ENCODE results near the gene TMEM138. TPM values are rescaled to one million over a fixed set of nuclear protein-coding genes. Genes with fewer than 3 reads are reported as not detected.
A peak's percentile ranks its signal among the peaks of the same experiment; 100 is the strongest.

Gene TMEM138
- total RNA-seq, 1 donor from 2014 or later = 30.7 TPM

DNA sequence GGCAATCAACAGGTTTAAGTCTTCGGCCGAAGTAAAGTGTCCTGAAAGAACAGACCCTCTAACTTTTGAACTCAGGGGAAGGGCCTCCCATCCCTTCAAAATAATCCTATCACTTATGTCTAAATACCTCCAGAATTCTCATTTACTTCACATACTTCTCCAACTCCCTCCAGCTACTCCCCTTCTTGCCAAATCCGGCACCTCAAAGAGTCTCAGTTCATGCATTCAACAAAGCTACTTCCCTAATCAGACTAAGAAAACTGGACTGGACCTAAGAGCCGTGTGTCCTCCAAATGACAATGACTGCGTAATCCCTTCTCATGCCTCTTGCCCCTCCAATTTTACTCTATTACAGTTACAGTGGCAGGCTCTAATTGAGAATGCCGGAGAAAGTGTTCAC lies 30.5 kb upstream of the TMEM138 start:
- H3F3A ChIP-seq (ENCODE audit: low read depth) = peaks cover 25% of the 10 kb centered on the region
- no peak for DNase-seq (ENCODE audit: low spot score)
- no peak overlapping the region for H3K27ac ChIP-seq
- H3K27ac Mint-ChIP-seq = peak overlapping the region; percentile 96
- H3K79me2 ChIP-seq (ENCODE audit: low read depth) = peaks cover 73% of the 10 kb centered on the region
- H3K4me1 ChIP-seq = peaks cover 11% of the 10 kb centered on the region
- peak overlapping the region; percentile 97 for H3K4me3 Mint-ChIP-seq
- H3K9me3 Mint-ChIP-seq = no peaks in the 10 kb centered on the region
- peak overlapping the region; percentile 93 for H3K4me3 ChIP-seq
- peaks cover 35% of the 10 kb centered on the region for H3K4me1 Mint-ChIP-seq
- H3K9ac ChIP-seq = peak overlapping the region; percentile 98
- H3K36me3 ChIP-seq = no peaks in the 10 kb centered on the region
- peaks cover 47% of the 10 kb centered on the region for H4K20me1 ChIP-seq (ENCODE audit: low read depth)
- peaks cover 16% of the 10 kb centered on the region for H3K36me3 Mint-ChIP-seq
- H3K27me3 Mint-ChIP-seq (ENCODE audit: insufficient read depth, low read depth) = peaks cover 4% of the 10 kb centered on the region
- H3K9me3 ChIP-seq (ENCODE audit: low read depth) = no peaks in the 10 kb centered on the region
- peak overlapping the region; percentile 98 for H3K4me2 ChIP-seq
- TF ChIP-seq, protein P1, sequence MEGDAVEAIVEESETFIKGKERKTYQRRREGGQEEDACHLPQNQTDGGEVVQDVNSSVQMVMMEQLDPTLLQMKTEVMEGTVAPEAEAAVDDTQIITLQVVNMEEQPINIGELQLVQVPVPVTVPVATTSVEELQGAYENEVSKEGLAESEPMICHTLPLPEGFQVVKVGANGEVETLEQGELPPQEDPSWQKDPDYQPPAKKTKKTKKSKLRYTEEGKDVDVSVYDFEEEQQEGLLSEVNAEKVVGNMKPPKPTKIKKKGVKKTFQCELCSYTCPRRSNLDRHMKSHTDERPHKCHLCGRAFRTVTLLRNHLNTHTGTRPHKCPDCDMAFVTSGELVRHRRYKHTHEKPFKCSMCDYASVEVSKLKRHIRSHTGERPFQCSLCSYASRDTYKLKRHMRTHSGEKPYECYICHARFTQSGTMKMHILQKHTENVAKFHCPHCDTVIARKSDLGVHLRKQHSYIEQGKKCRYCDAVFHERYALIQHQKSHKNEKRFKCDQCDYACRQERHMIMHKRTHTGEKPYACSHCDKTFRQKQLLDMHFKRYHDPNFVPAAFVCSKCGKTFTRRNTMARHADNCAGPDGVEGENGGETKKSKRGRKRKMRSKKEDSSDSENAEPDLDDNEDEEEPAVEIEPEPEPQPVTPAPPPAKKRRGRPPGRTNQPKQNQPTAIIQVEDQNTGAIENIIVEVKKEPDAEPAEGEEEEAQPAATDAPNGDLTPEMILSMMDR (IDR thresholded peaks at IDR 0.05) = no peak
- TF ChIP-seq EZH2 (IDR thresholded peaks at IDR 0.05) = no peak
- no peak for TF ChIP-seq EZH2phosphoT487 (IDR thresholded peaks at IDR 0.05)
- no peak overlapping the region for H2AFZ ChIP-seq (replicated peaks)
- H3K27me3 ChIP-seq = no peaks in the 10 kb centered on the region

DNA sequence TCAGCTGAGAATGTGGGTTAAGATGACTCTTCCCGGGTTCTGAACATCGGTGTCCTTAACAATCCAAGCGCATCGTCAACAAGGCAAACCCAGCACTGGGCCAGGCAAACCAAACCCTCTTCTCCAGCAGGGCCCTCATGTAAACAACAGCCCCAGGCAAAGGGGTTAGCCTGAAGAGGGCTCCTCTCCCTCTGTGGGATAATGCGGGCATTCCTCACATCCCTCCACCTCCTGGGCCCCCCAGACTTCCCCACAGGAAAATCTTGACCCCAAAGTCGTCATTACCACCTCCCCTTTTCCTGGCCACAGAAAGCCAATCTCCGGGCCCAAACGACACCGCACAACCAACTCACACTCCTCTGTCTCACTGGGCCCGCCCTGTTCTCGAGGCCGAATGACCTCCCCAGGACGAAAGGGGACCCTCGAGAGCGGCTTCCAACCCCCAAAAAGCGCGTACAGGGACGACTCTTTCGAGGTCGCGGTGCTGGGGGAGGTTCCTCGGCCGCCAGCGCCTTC lies 29.8 kb upstream of the TMEM138 start:
- peak overlapping the region; percentile 96 for H3K27ac Mint-ChIP-seq
- peak; percentile 47 for DNase-seq (ENCODE audit: low spot score)
- H3K27me3 Mint-ChIP-seq (ENCODE audit: insufficient read depth, low read depth) = peaks cover 4% of the 10 kb centered on the region
- H4K20me1 ChIP-seq (ENCODE audit: low read depth) = peaks cover 40% of the 10 kb centered on the region
- H3K4me1 ChIP-seq = peaks cover 11% of the 10 kb centered on the region
- peaks cover 66% of the 10 kb centered on the region for H3K79me2 ChIP-seq (ENCODE audit: low read depth)
- H3K9me3 Mint-ChIP-seq = no peaks in the 10 kb centered on the region
- H3K9me3 ChIP-seq (ENCODE audit: low read depth) = no peaks in the 10 kb centered on the region
- peak overlapping the region; percentile 97 for H3K4me3 Mint-ChIP-seq
- H3K4me1 Mint-ChIP-seq = peaks cover 39% of the 10 kb centered on the region
- peak overlapping the region; percentile 76 for H3K27ac ChIP-seq
- peak overlapping the region; percentile 90 for H2AFZ ChIP-seq (replicated peaks)
- H3K9ac ChIP-seq = peak overlapping the region; percentile 98
- no peaks in the 10 kb centered on the region for H3K36me3 ChIP-seq
- peak overlapping the region; percentile 98 for H3K4me2 ChIP-seq
- peaks cover 16% of the 10 kb centered on the region for H3K36me3 Mint-ChIP-seq
- peaks cover 25% of the 10 kb centered on the region for H3F3A ChIP-seq (ENCODE audit: low read depth)
- peak overlapping the region; percentile 93 for H3K4me3 ChIP-seq
- no peak for TF ChIP-seq EZH2phosphoT487 (IDR thresholded peaks at IDR 0.05)
- TF ChIP-seq EZH2 (IDR thresholded peaks at IDR 0.05) = no peak
- TF ChIP-seq, protein P1 (IDR thresholded peaks at IDR 0.05) = no peak
- H3K27me3 ChIP-seq = no peaks in the 10 kb centered on the region

DNA sequence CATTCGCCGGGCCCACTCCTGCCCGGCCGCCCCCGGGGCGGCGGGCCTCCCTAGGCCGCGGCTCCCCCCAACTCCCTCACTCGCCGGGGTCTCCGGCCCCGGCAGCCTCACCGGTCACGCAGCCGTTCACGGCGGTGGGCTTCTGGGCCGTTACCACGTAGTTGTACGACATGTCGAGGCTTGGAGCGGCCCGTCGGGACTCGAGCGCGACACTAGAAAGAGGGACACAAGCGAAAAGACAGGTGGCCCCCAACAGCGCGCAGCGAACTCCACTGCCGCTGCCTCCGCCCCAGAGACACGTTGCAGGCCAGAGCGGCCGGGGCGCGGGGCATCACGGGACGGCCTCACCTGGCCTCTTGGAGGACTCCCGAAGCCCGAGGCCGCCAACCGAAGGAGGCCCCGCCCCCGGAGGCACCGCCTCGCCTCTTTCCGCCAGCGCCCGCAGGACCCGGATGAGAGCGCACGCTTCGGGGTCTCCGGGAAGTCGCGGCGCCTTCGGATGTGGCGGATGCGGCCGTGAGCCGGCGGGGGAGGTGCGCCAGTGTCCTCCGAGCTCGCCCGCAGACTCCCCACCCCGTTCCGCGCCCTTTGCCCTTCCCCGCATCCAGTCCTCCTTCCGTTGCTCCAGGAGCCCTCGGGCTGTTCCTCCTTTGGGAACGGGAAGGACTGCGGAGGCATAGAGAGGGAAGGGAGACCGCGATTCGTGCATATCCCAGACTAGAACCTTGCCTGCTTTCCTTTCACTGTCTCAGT lies 29.2 kb upstream of the TMEM138 start, which contains the start of the genes DDB1 and TKFC:
Gene DDB1 (minus strand): TSS at position 309 of the 753 bp plus-strand sequence. CDS start 137 bp downstream, at position 172.
Gene TKFC (plus strand): TSS at position 432 of the 753 bp plus-strand sequence. CDS start 1,501 bp downstream, outside the sequence.
- DNase-seq (ENCODE audit: low spot score) = peak; percentile 98
- no peaks in the 10 kb centered on the region for H3K9me3 ChIP-seq (ENCODE audit: low read depth)
- peaks cover 60% of the 10 kb centered on the region for H3K79me2 ChIP-seq (ENCODE audit: low read depth)
- H3K4me3 Mint-ChIP-seq = peak within 1 kb of the TSS; percentile 97
- H3F3A ChIP-seq (ENCODE audit: low read depth) = peaks cover 25% of the 10 kb centered on the region
- TF ChIP-seq EZH2phosphoT487 (IDR thresholded peaks at IDR 0.05) = no peak
- TF ChIP-seq, protein P1 (IDR thresholded peaks at IDR 0.05) = no peak
- peak; percentile 47 for TF ChIP-seq EZH2 (IDR thresholded peaks at IDR 0.05)
- H3K9me3 Mint-ChIP-seq = no peaks in the 10 kb centered on the region
- H3K4me2 ChIP-seq = peak within 1 kb of the TSS; percentile 98
- peak within 1 kb of the TSS; percentile 98 for H3K9ac ChIP-seq
- peaks cover 33% of the 10 kb centered on the region for H4K20me1 ChIP-seq (ENCODE audit: low read depth)
- H3K27me3 ChIP-seq = no peaks in the 10 kb centered on the region
- peak within 1 kb of the TSS; percentile 93 for H3K4me3 ChIP-seq
- H3K4me1 ChIP-seq = peaks cover 11% of the 10 kb centered on the region
- H3K27ac Mint-ChIP-seq = peak within 1 kb of the TSS; percentile 96
- H3K36me3 ChIP-seq = no peaks in the 10 kb centered on the region
- peaks cover 13% of the 10 kb centered on the region for H3K36me3 Mint-ChIP-seq
- H3K4me1 Mint-ChIP-seq = peaks cover 39% of the 10 kb centered on the region
- H2AFZ ChIP-seq (replicated peaks) = peak within 1 kb of the TSS; percentile 90
- peak within 1 kb of the TSS; percentile 76 for H3K27ac ChIP-seq
- H3K27me3 Mint-ChIP-seq (ENCODE audit: insufficient read depth, low read depth) = peaks cover 4% of the 10 kb centered on the region
